SK-N-SH (cell line): Measurements from ENCODE around the gene PAM16.

Experiments used
- FOXM1 ChIP-seq: IDR thresholded peaks from 2 replicates; pipeline ENCODE4 v1.4.0; 2012; ENCODE audit warnings: low read depth, mild to moderate bottlenecking
- TAF1 ChIP-seq: IDR thresholded peaks from 2 replicates; pipeline ENCODE4 v1.6.1; 2012; ENCODE audit warnings: low read depth, mild to moderate bottlenecking, low read length, moderate library complexity, borderline replicate concordance
- TF ChIP-seq, protein P1 (sequence below): fragments of 200-600 bp; sonication (generic); IDR thresholded peaks from 2 replicates; pipeline ENCODE4 v1.6.1; 2017; ENCODE audit warnings: antibody characterized with exemption, mild to moderate bottlenecking, moderate library complexity
- TF ChIP-seq, protein P2 (sequence below): IDR thresholded peaks from 2 replicates; pipeline ENCODE4 v1.4.0; 2012; ENCODE audit warnings: low read depth, borderline replicate concordance

DNA sequence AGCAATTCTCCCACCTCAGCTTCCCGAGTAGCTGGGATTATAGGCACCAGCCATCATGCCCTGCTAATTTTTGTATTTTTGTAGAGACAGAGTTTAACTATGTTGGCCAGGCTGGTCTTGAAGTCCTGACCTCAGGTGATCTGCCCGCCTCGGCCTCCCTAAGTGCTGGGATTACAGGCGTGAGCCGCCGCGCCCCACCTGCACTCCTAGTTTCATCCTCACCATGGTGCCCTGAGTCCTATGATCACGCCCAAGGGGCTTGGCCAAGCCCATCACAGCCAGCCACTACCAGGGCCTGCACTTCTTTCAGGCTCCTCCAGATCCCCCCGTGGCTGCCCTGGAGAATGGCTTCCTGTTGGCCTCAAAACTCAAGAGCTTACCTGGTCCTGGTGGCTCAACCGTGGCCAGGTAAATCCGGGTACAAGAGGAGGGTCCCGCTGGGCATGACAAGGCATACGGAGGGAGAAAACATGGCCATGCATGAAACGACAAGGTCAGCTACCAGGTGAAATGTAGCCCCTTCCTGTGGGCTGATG is 57.9 kb downstream of the PAM16 start:
- TF ChIP-seq TAF1 (no peak), FOXM1 (no peak)
- TF ChIP-seq, protein P1, sequence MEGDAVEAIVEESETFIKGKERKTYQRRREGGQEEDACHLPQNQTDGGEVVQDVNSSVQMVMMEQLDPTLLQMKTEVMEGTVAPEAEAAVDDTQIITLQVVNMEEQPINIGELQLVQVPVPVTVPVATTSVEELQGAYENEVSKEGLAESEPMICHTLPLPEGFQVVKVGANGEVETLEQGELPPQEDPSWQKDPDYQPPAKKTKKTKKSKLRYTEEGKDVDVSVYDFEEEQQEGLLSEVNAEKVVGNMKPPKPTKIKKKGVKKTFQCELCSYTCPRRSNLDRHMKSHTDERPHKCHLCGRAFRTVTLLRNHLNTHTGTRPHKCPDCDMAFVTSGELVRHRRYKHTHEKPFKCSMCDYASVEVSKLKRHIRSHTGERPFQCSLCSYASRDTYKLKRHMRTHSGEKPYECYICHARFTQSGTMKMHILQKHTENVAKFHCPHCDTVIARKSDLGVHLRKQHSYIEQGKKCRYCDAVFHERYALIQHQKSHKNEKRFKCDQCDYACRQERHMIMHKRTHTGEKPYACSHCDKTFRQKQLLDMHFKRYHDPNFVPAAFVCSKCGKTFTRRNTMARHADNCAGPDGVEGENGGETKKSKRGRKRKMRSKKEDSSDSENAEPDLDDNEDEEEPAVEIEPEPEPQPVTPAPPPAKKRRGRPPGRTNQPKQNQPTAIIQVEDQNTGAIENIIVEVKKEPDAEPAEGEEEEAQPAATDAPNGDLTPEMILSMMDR, result no peak
- TF ChIP-seq, protein P2, sequence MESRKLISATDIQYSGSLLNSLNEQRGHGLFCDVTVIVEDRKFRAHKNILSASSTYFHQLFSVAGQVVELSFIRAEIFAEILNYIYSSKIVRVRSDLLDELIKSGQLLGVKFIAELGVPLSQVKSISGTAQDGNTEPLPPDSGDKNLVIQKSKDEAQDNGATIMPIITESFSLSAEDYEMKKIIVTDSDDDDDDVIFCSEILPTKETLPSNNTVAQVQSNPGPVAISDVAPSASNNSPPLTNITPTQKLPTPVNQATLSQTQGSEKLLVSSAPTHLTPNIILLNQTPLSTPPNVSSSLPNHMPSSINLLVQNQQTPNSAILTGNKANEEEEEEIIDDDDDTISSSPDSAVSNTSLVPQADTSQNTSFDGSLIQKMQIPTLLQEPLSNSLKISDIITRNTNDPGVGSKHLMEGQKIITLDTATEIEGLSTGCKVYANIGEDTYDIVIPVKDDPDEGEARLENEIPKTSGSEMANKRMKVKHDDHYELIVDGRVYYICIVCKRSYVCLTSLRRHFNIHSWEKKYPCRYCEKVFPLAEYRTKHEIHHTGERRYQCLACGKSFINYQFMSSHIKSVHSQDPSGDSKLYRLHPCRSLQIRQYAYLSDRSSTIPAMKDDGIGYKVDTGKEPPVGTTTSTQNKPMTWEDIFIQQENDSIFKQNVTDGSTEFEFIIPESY, result no peak
